K562 (cell line): ENCODE data around the gene ELOVL7. TPM values are rescaled to one million over a fixed set of nuclear protein-coding genes. Genes with fewer than 3 reads are reported as not detected.

Experiments
- CHCHD3 ChIP-seq: fragments of 250-450 bp; sonication (Bioruptor Pico); IDR thresholded peaks from 2 replicates; pipeline ENCODE4 v2.1.2; 2022; ENCODE audit warnings: mild to moderate bottlenecking
- CSDE1 ChIP-seq, 2 experiments: fragments of 450-650 bp; IDR thresholded peaks; 2 replicates each; pipeline ENCODE4 v1.6.1; 2016; ENCODE audit warnings: mild to moderate bottlenecking in 1 of 2
- CUX1 ChIP-seq: fragments of 200-800 bp; sonication (Bioruptor generic); IDR thresholded peaks from 2 replicates; pipeline ENCODE4 v1.6.1; 2016; ENCODE audit warnings: missing genetic modification characterization, missing compliant biosample characterization
- HNRNPL ChIP-seq: fragments of 200-400 bp; formaldehyde crosslinking; IDR thresholded peaks from 2 replicates; pipeline ENCODE4 v1.6.1; 2017; ENCODE audit warnings: low read depth, mild to moderate bottlenecking, low read length
- HNRNPLL ChIP-seq: fragments of 200-400 bp; formaldehyde crosslinking; IDR thresholded peaks from 2 replicates; pipeline ENCODE4 v1.6.1; 2017; ENCODE audit warnings: low read length, low read depth, mild to moderate bottlenecking; ENCODE audit not compliant: poor library complexity, severe bottlenecking
- MAX ChIP-seq: sonication (generic); formaldehyde crosslinking; IDR thresholded peaks from 2 replicates; pipeline ENCODE4 v1.9.0; 2022; ENCODE audit warnings: mild to moderate bottlenecking, missing genetic modification reagents
- PHF21A ChIP-seq: fragments of 450-650 bp; IDR thresholded peaks from 2 replicates; pipeline ENCODE4 v1.6.1; 2017; ENCODE audit warnings: low read depth, borderline replicate concordance
- SREBF2 ChIP-seq: sonication (generic); formaldehyde crosslinking; IDR thresholded peaks from 2 replicates; pipeline ENCODE4 v1.4.0; 2020; ENCODE audit warnings: mild to moderate bottlenecking, missing genetic modification reagents
- THAP7 ChIP-seq: fragments of 250-450 bp; sonication (Bioruptor Pico); IDR thresholded peaks from 2 replicates; pipeline ENCODE4 v1.5.0; 2021
- YY1 ChIP-seq, 3 experiments: IDR thresholded peaks; 2 replicates each; pipeline ENCODE4 v1.6.1; 2011; ENCODE audit warnings: low read length in 2 of 3, mild to moderate bottlenecking in 2 of 3, moderate library complexity in 2 of 3, borderline replicate concordance in 1 of 3, control low read depth in 1 of 3, low read depth in 1 of 3; ENCODE audit not compliant: insufficient read depth in 3 of 3, insufficient replicate concordance in 2 of 3, control insufficient read depth in 1 of 3, insufficient read length in 1 of 3; ENCODE audit errors: extremely low read depth in 1 of 3
- ZBTB8A ChIP-seq: fragments of 450-650 bp; IDR thresholded peaks from 2 replicates; pipeline ENCODE4 v1.6.1; 2018; ENCODE audit warnings: mild to moderate bottlenecking, moderate library complexity; ENCODE audit not compliant: partially characterized antibody
- ZNF140 ChIP-seq: fragments of 250-450 bp; sonication (Bioruptor Pico); IDR thresholded peaks from 2 replicates; pipeline ENCODE4 v1.8.0; 2021; ENCODE audit warnings: moderate library complexity, mild to moderate bottlenecking, inconsistent platforms
- ZNF165 ChIP-seq: fragments of 250-450 bp; sonication (Bioruptor Pico); IDR thresholded peaks from 2 replicates; pipeline ENCODE4 v1.4.0; 2020; ENCODE audit warnings: borderline replicate concordance
- ZNF76 ChIP-seq: fragments of 250-450 bp; sonication (Bioruptor Pico); IDR thresholded peaks from 2 replicates; pipeline ENCODE4 v1.4.0; 2020; ENCODE audit warnings: mild to moderate bottlenecking, moderate library complexity, borderline replicate concordance
- polyA plus RNA-seq, 8 experiments: library from polyadenylated mRNA; depleted of rRNA in 4 of 8; stranded (reverse) in 5 of 8; unstranded in 3 of 8; fragments of >200 nt; fragmentation: Nextera tagmentation in 2 of 8; fragmentation: Illumina TruSeq in 1 of 8; extraction: Ambion mirVana in 2 of 8; extraction: Trizol in 1 of 8; gene quantifications; 2 replicates each; pipeline versions ENCODE4 v1.2.1 to v1.2.3, GENCODE V29; 2011 to 2014; ENCODE audit warnings: inconsistent platforms in 1 of 8, missing spikeins in 1 of 8
- total RNA-seq, 7 experiments: library from RNA; depleted of rRNA in 6 of 7; stranded (reverse); fragments of >200 nt in 6 of 7; fragmentation: Illumina TruSeq in 2 of 7; extraction: Trizol in 2 of 7; gene quantifications; 2 replicates each; pipeline versions ENCODE4 v1.2.1 to v1.2.3, GENCODE V29; 2011 to 2021; ENCODE audit warnings: low replicate concordance in 1 of 7
- TF ChIP-seq, protein P1 (sequence below): fragments of 450-650 bp; IDR thresholded peaks from 2 replicates; pipeline ENCODE4 v1.6.1; 2016; ENCODE audit warnings: antibody characterized with exemption
- TF ChIP-seq, protein P2 (sequence below): fragments of 450-650 bp; formaldehyde crosslinking; IDR thresholded peaks from 2 replicates; pipeline ENCODE4 v1.4.0; 2020; ENCODE audit warnings: mild to moderate bottlenecking, moderate library complexity

The ELOVL7 gene
- total and polyA plus RNA-seq, 9 of the 15 experiments (the other 6 are each of a cell fraction or from before 2014, with no cell fraction given) = 4.5 to 12.3 (median 6.9) TPM

DNA sequence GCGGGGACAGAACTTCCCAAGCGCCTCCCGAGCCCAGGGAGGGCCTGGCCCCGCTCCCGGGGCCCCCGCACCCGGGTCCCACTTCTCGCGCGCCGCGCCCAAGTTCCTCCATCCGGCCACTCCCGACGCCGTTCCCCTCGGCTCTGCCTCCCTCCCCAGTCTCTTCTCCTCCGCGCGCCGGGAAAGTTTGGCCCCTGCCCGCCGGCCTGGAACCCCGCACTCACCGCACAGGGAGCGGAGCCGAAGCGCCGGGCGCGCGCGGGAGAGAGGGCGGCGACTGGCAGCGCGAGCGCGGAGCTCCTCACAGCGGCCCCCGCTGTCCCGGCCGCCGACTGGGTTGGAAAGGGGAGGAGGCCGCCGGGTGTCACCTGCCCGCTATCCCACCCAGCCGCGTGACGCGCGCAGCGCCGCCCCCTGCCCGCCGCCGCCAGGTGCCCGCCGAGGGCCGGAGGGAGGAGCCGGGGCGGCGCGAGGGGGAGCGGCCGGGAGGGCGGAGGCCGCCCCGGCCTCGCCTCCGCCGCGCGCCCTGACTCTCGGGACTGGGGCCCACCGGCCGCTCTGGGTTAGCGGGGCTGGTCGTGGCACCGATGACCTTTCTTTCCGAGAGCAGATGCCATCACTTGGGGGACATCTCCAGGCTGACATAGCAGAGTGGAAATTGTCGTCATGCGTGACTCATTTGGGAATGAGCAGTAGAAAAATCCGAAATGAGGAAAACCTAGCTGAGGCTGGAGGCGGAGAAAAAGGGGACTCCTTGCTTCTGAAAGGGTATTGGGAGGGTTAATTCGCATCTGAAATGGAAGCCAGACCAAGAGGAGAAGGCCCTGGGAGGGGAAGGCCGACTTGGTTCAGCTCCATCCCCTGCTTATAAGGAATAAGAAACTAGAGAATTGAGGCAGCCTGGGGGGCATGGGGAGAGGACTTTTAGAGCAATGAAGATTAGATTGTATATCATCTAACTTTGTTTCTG lies at the start of gene ELOVL7 (continued):
- TF ChIP-seq HNRNPLL (peak; percentile 28), PHF21A (no peak), CSDE1 (IDR thresholded peaks at IDR 0.05) (no peak), SREBF2 (CRISPR knock-in tag) (no peak), ZNF140 (no peak), MAX (CRISPR knock-in tag) (no peak), ZNF76 (0 out of 2 replicates have a peak, but pooled peaks have one; percentile 41), THAP7 (no peak), CUX1 (CRISPR knock-in tag) (no peak), ZBTB8A (no peak), CHCHD3 (CRISPR knock-in tag) (no peak), YY1 (IDR thresholded peaks at IDR 0.05; ENCODE audit: borderline replicate concordance in 1 of 3, control insufficient read depth in 1 of 3, extremely low read depth in 1 of 3, insufficient read depth in 3 of 3, insufficient read length in 1 of 3, insufficient replicate concordance in 2 of 3, low read depth in 1 of 3, low read length in 2 of 3) (peak in 2 of 3 experiments; percentile 26 to 33), ZNF165 (CRISPR knock-in tag) (no peak), HNRNPL (peak; percentile 36; the same call in 1 of the 2 replicates)
- TF ChIP-seq, protein P1, sequence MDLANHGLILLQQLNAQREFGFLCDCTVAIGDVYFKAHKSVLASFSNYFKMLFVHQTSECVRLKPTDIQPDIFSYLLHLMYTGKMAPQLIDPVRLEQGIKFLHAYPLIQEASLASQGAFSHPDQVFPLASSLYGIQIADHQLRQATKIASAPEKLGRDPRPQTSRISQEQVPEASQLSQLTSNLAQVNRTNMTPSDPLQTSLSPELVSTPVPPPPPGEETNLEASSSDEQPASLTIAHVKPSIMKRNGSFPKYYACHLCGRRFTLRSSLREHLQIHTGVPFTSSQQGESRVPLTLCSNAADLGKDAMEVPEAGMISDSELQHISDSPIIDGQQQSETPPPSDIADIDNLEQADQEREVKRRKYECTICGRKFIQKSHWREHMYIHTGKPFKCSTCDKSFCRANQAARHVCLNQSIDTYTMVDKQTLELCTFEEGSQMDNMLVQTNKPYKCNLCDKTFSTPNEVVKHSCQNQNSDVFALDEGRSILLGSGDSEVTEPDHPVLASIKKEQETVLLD = no peak
- TF ChIP-seq, protein P2, sequence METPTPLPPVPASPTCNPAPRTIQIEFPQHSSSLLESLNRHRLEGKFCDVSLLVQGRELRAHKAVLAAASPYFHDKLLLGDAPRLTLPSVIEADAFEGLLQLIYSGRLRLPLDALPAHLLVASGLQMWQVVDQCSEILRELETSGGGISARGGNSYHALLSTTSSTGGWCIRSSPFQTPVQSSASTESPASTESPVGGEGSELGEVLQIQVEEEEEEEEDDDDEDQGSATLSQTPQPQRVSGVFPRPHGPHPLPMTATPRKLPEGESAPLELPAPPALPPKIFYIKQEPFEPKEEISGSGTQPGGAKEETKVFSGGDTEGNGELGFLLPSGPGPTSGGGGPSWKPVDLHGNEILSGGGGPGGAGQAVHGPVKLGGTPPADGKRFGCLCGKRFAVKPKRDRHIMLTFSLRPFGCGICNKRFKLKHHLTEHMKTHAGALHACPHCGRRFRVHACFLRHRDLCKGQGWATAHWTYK (CRISPR knock-in tag) = 0 out of 2 replicates have a peak, but pooled peaks have one; percentile 15
